H54 (cell line): ENCODE data around the gene MBOAT7.
A peak's percentile ranks its signal among the peaks of the same experiment; 100 is the strongest.

ENCODE experiments used
- DNase-seq: peaks from one replicate; pipeline ENCODE4 v3.0.0; 2011; ENCODE audit warnings: low spot score, mixed read lengths; ENCODE audit not compliant: insufficient read length
- FAIRE-seq: peaks from 3 replicates; lab custom pipeline; 2011; peaks lifted over from hg19 to GRCh38; lab: Jason Lieb, UNC
- POLR2A ChIP-seq: IDR thresholded peaks from 2 replicates; pipeline ENCODE4 v1.6.1; 2011; ENCODE audit warnings: low read depth, mild to moderate bottlenecking, low read length

MBOAT7 gene

GRCh38 chr19:54158812-54159351 is 30.5 kb downstream of the MBOAT7 start:
- TF ChIP-seq POLR2A = no peak
- DNase-seq (no peak), FAIRE-seq (no peak)

GRCh38 chr19:54156953-54157352 is 32.4 kb downstream of the MBOAT7 start:
- FAIRE-seq (no peak), DNase-seq (no peak)
- TF ChIP-seq POLR2A = no peak

GRCh38 chr19:54156490-54156889 is 32.9 kb downstream of the MBOAT7 start:
- FAIRE-seq (no peak), DNase-seq (no peak)

GRCh38 chr19:54155694-54156093 is 33.7 kb downstream of the MBOAT7 start:
- DNase-seq (no peak), FAIRE-seq (no peak)
- no peak for TF ChIP-seq POLR2A

More at GRCh38 chr19:54156490-54156889, 32.9 kb downstream of the MBOAT7 start:
- TF ChIP-seq POLR2A = no peak

GRCh38 chr19:54154603-54155345 is 34.6 kb downstream of the MBOAT7 start:
- DNase-seq (peak; percentile 54), FAIRE-seq (no peak)
- TF ChIP-seq POLR2A = no peak

GRCh38 chr19:54153731-54154326 is 35.6 kb downstream of the MBOAT7 start:
- DNase-seq (no peak), FAIRE-seq (no peak)
- no peak for TF ChIP-seq POLR2A

- FAIRE-seq = no peak
- no peak for DNase-seq
- no peak for TF ChIP-seq POLR2A
Measured at GRCh38 chr19:54152878-54153524, 36.4 kb downstream of the MBOAT7 start.

- no peak for DNase-seq
- TF ChIP-seq POLR2A = no peak
- no peak for FAIRE-seq
Measured at GRCh38 chr19:54152267-54152666, 37.1 kb downstream of the MBOAT7 start.

- DNase-seq (no peak), FAIRE-seq (no peak)
Measured at GRCh38 chr19:54151362-54152035, 37.9 kb downstream of the MBOAT7 start.

GRCh38 chr19:54149021-54149812 is 40.2 kb downstream of the MBOAT7 start:
- TF ChIP-seq POLR2A = no peak
- DNase-seq (no peak), FAIRE-seq (no peak)

More at GRCh38 chr19:54151362-54152035, 37.9 kb downstream of the MBOAT7 start:
- TF ChIP-seq POLR2A = no peak

- FAIRE-seq (no peak), DNase-seq (no peak)
- no peak for TF ChIP-seq POLR2A
Measured at GRCh38 chr19:54148158-54148557, 41.2 kb downstream of the MBOAT7 start.

- DNase-seq (no peak), FAIRE-seq (no peak)
- no peak for TF ChIP-seq POLR2A
Measured at GRCh38 chr19:54147676-54148075, 41.7 kb downstream of the MBOAT7 start.

- no peak for TF ChIP-seq POLR2A
- no peak for FAIRE-seq
- no peak for DNase-seq
Measured at GRCh38 chr19:54145541-54146158, 43.7 kb downstream of the MBOAT7 start.
